Measurements from ENCODE around the gene FITM1.
"Not testable (repeated sequence)": the region's sequence is repeated elsewhere in the genome, so short reads cannot be mapped to it uniquely, and the experiment has no call there.

The FITM1 gene

GRCh38 chr14:24098229-24098926 is 32.1 kb upstream of the FITM1 start:
- DNase-seq, result no peak

- DNase-seq, result no peak
Observed at GRCh38 chr14:24098927-24099813, 31.3 kb upstream of the FITM1 start.

- no peak for DNase-seq
Observed at GRCh38 chr14:24100197-24100981, 30.1 kb upstream of the FITM1 start.

GRCh38 chr14:24100982-24101494 is 29.4 kb upstream of the FITM1 start:
- DNase-seq, result no peak

- DNase-seq, result no peak
Observed at GRCh38 chr14:24102357-24103048, 28.0 kb upstream of the FITM1 start.

GRCh38 chr14:24103451-24103850 is 27.0 kb upstream of the FITM1 start:
- DNase-seq, result no peak

GRCh38 chr14:24105609-24106239 is 24.7 kb upstream of the FITM1 start:
- not testable (repeated sequence) for DNase-seq

GRCh38 chr14:24106672-24107271 is 23.7 kb upstream of the FITM1 start:
- no peak for DNase-seq

- no peak for DNase-seq
Observed at GRCh38 chr14:24108336-24108874, 22.1 kb upstream of the FITM1 start.

GRCh38 chr14:24110060-24110459 is 20.4 kb upstream of the FITM1 start:
- no peak for DNase-seq

- no peak for DNase-seq
Observed at GRCh38 chr14:24110523-24110922, 19.9 kb upstream of the FITM1 start.

GRCh38 chr14:24113379-24113800 is 17.1 kb upstream of the FITM1 start:
- no peak for DNase-seq

- DNase-seq, result peak; percentile 92
Observed at GRCh38 chr14:24113801-24114531, 16.5 kb upstream of the FITM1 start.

- peak; percentile 99 for DNase-seq
Observed at GRCh38 chr14:24114532-24115421, 15.7 kb upstream of the FITM1 start, which contains the start of the genes DCAF11 and NRL. DCAF11 (plus strand) TSS chr14:24114777; CDS start chr14:24115595, 818 bp downstream. NRL (minus strand) TSS chr14:24114949; CDS start chr14:24082848, 32,101 bp downstream.

GRCh38 chr14:24115422-24116127 is 14.9 kb upstream of the FITM1 start:
- DNase-seq, result no peak

- DNase-seq, result no peak
Observed at GRCh38 chr14:24116128-24116814, 14.2 kb upstream of the FITM1 start.

- no peak for DNase-seq
Observed at GRCh38 chr14:24117179-24117578, 13.3 kb upstream of the FITM1 start.

GRCh38 chr14:24119691-24120090 is 10.8 kb upstream of the FITM1 start:
- no peak for DNase-seq
